WTC11 (cell line): ENCODE results near the gene CDK11B.
"Not testable (repeated sequence)": the region's sequence is repeated elsewhere in the genome, so short reads cannot be mapped to it uniquely, and the experiment has no call there.

Source experiments
- CTCF ChIP-seq: fragments of 200-600 bp; IDR thresholded peaks from 2 replicates; pipeline ENCODE4 v1.8.0; 2022; ENCODE audit warnings: antibody characterized with exemption
- IRF2 ChIP-seq: sonication (generic); formaldehyde crosslinking; IDR thresholded peaks from 2 replicates; pipeline ENCODE4 v1.8.0; 2022; ENCODE audit warnings: low read depth, missing genetic modification reagents, borderline replicate concordance
- NFYB ChIP-seq: sonication (generic); formaldehyde crosslinking; conservative IDR thresholded peaks from 2 replicates; pipeline ENCODE4 v1.8.0; 2022; ENCODE audit warnings: low read depth, missing genetic modification reagents
- TF ChIP-seq, protein P1 (sequence below): sonication (generic); formaldehyde crosslinking; IDR thresholded peaks from 2 replicates; pipeline ENCODE4 v1.8.0; 2022; ENCODE audit warnings: mild to moderate bottlenecking, missing genetic modification reagents
- TF ChIP-seq, protein P2 (sequence below): sonication (generic); formaldehyde crosslinking; IDR thresholded peaks from 2 replicates; pipeline ENCODE4 v1.8.1; 2022; ENCODE audit warnings: low read depth, mild to moderate bottlenecking, moderate library complexity, missing genetic modification reagents, borderline replicate concordance

GRCh38 chr1:1595341-1595740 is 63.5 kb downstream of the CDK11B start:
- TF ChIP-seq, protein P1, sequence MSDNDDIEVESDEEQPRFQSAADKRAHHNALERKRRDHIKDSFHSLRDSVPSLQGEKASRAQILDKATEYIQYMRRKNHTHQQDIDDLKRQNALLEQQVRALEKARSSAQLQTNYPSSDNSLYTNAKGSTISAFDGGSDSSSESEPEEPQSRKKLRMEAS, result not testable (repeated sequence)
- TF ChIP-seq CTCF; IRF2 (CRISPR knock-in tag); NFYB: not testable (repeated sequence)
- TF ChIP-seq, protein P2, sequence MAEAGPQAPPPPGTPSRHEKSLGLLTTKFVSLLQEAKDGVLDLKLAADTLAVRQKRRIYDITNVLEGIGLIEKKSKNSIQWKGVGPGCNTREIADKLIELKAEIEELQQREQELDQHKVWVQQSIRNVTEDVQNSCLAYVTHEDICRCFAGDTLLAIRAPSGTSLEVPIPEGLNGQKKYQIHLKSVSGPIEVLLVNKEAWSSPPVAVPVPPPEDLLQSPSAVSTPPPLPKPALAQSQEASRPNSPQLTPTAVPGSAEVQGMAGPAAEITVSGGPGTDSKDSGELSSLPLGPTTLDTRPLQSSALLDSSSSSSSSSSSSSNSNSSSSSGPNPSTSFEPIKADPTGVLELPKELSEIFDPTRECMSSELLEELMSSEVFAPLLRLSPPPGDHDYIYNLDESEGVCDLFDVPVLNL, result not testable (repeated sequence)
